CD4-positive, alpha-beta T cell treated with Interleukin-6 at 100 ng/mL for 8 hours (primary cell): ENCODE results near the gene JADE2.
"Not testable (repeated sequence)": the region's sequence is repeated elsewhere in the genome, so short reads cannot be mapped to it uniquely, and the experiment has no call there.

Source experiments
- DNase-seq: peaks from one replicate; pipeline ENCODE4 v3.0.0-alpha.2; 2020; ENCODE audit warnings: mixed read lengths, low spot score

Gene JADE2

GRCh38 chr5:134552301-134552700 lies 26.8 kb downstream of the JADE2 start:
- DNase-seq = no peak

GRCh38 chr5:134552716-134553115 lies 27.2 kb downstream of the JADE2 start:
- not testable (repeated sequence) for DNase-seq

GRCh38 chr5:134553821-134554267 lies 28.4 kb downstream of the JADE2 start:
- DNase-seq = no peak

- peak; percentile 27 for DNase-seq
Measured at GRCh38 chr5:134554319-134555222, 29.1 kb downstream of the JADE2 start.

GRCh38 chr5:134555223-134555889 lies 29.9 kb downstream of the JADE2 start:
- DNase-seq = no peak

- peak; percentile 78 for DNase-seq
Measured at GRCh38 chr5:134555890-134556311, 30.4 kb downstream of the JADE2 start.

- not testable (repeated sequence) for DNase-seq
Measured at GRCh38 chr5:134556588-134556987, 31.1 kb downstream of the JADE2 start.

GRCh38 chr5:134556994-134557393 lies 31.5 kb downstream of the JADE2 start:
- no peak for DNase-seq

GRCh38 chr5:134559672-134560071 lies 34.2 kb downstream of the JADE2 start:
- DNase-seq = no peak

- no peak for DNase-seq
Measured at GRCh38 chr5:134560698-134561097, 35.2 kb downstream of the JADE2 start.

- no peak for DNase-seq
Measured at GRCh38 chr5:134561871-134562296, 36.4 kb downstream of the JADE2 start.

- no peak for DNase-seq
Measured at GRCh38 chr5:134563221-134563620, 37.8 kb downstream of the JADE2 start.

- DNase-seq = no peak
Measured at GRCh38 chr5:134563962-134564361, 38.5 kb downstream of the JADE2 start.

- DNase-seq = no peak
Measured at GRCh38 chr5:134564396-134564795, 38.9 kb downstream of the JADE2 start.

- DNase-seq = no peak
Measured at GRCh38 chr5:134565791-134566740, 40.6 kb downstream of the JADE2 start.

- no peak for DNase-seq
Measured at GRCh38 chr5:134566741-134567221, 41.3 kb downstream of the JADE2 start.

GRCh38 chr5:134567641-134568336 lies 42.3 kb downstream of the JADE2 start:
- no peak for DNase-seq

- DNase-seq = no peak
Measured at GRCh38 chr5:134568337-134568700, 42.8 kb downstream of the JADE2 start.

GRCh38 chr5:134568761-134569695 lies 43.6 kb downstream of the JADE2 start:
- no peak for DNase-seq

- DNase-seq = no peak
Measured at GRCh38 chr5:134569758-134570364, 44.4 kb downstream of the JADE2 start.
